GM12878 (cell line): ENCODE data around the gene PPEF1. TPM values are rescaled to one million over a fixed set of nuclear protein-coding genes. Genes with fewer than 3 reads are reported as not detected.

Experiments used
- ATAC-seq: fragments of 200-7000 bp; cut with Tn5 transposase; 3 replicates; pipeline ENCODE4 v1.9.1; 2020; ENCODE audit warnings: mild to moderate bottlenecking, moderate library complexity
- Bru-seq: library from RNA; stranded (reverse); fragments of 400-500 nt; gene quantifications from one replicate; lab custom pipeline; 2021; lab: Mats Ljungman, UMichigan
- BruChase-seq, 2 experiments: library from RNA; stranded (reverse); fragments of 400-500 nt; gene quantifications; one replicate each; lab custom pipeline; 2021; lab: Mats Ljungman, UMichigan
- BruUV-seq: library from RNA; stranded (reverse); fragments of 400-500 nt; replicated peaks from 2 replicates; lab custom pipeline; 2021; lab: Mats Ljungman, UMichigan
- CTCF ChIA-PET: fragments of 300-600 bp; sonication (Branson Sonifier 250); formaldehyde crosslinking; extraction: SDS; loops from one replicate; lab custom pipeline; 2021; ENCODE audit warnings: inconsistent platforms; lab: Yijun Ruan, JAX
- POLR2A ChIA-PET: fragments of 350-600 bp; formaldehyde crosslinking; extraction: SDS; loops from one replicate; lab custom pipeline; 2021; ENCODE audit warnings: inconsistent platforms; lab: Charles Lee
- RAD21 ChIA-PET: fragments of 300-600 bp; sonication (Branson Sonifier 250); formaldehyde crosslinking; loops from one replicate; lab custom pipeline; 2023; ENCODE audit warnings: antibody characterized with exemption; ENCODE audit not compliant: unreplicated experiment; lab: Charles Lee
- SMC1A ChIA-PET: fragments of 300-600 bp; sonication (Branson Sonifier 250); formaldehyde crosslinking; loops from one replicate; lab custom pipeline; 2023; ENCODE audit not compliant: unreplicated experiment, uncharacterized antibody; lab: Charles Lee
- DNase-seq: peaks from one replicate; pipeline ENCODE4 v3.0.0-alpha.2; 2011; ENCODE audit warnings: low read depth, low spot score
- FAIRE-seq: peaks from 3 replicates; lab custom pipeline; 2011; peaks lifted over from hg19 to GRCh38; lab: Jason Lieb, UNC
- H2AFZ ChIP-seq: 2 replicates; pipeline ENCODE4 v1.6.0; 2011; ENCODE audit warnings: low read depth, low read length, control low read depth; ENCODE audit not compliant: control insufficient read depth
- H3K27ac ChIP-seq: 2 replicates; pipeline ENCODE4 v1.5.1; 2011; ENCODE audit warnings: control low read depth; ENCODE audit not compliant: control insufficient read depth, insufficient read depth
- H3K27me3 ChIP-seq, 2 experiments: replicated peaks in 1 of 2; 2 replicates each; pipeline versions ENCODE4 v1.6.0 to v1.6.1; 2011; ENCODE audit warnings: low read length in 1 of 2; ENCODE audit not compliant: control insufficient read depth in 2 of 2, insufficient read depth in 2 of 2
- H3K36me3 ChIP-seq, 2 experiments: 2 replicates each; pipeline ENCODE4 v1.5.1; 2011; ENCODE audit warnings: low read length in 1 of 2; ENCODE audit not compliant: control insufficient read depth in 2 of 2, insufficient read depth in 2 of 2
- H3K4me1 ChIP-seq: 2 replicates; pipeline ENCODE4 v1.6.1; 2011; ENCODE audit warnings: mild to moderate bottlenecking, low read length, moderate library complexity, mixed read lengths; ENCODE audit not compliant: control insufficient read depth, insufficient read depth
- H3K4me2 ChIP-seq: 2 replicates; pipeline ENCODE4 v1.6.0; 2011; ENCODE audit warnings: control low read depth; ENCODE audit not compliant: control insufficient read depth, insufficient read depth
- H3K4me3 ChIP-seq: fragments of 200-600 bp; sonication (generic); 2 replicates; pipeline ENCODE4 v1.5.1; 2016
- H3K79me2 ChIP-seq: 2 replicates; pipeline ENCODE4 v1.6.0; 2011; ENCODE audit warnings: low read length; ENCODE audit not compliant: control insufficient read depth, insufficient read depth
- H3K9ac ChIP-seq: 2 replicates; pipeline ENCODE4 v1.8.0; 2011; ENCODE audit warnings: low read length, control low read depth, mixed read lengths; ENCODE audit not compliant: control insufficient read depth, insufficient read depth
- H3K9me3 ChIP-seq: replicated peaks from 3 replicates; pipeline ENCODE4 v1.5.1; 2011; ENCODE audit warnings: mild to moderate bottlenecking, low read length; ENCODE audit not compliant: control insufficient read depth, insufficient read depth
- H4K20me1 ChIP-seq: 2 replicates; pipeline ENCODE4 v1.6.0; 2011; ENCODE audit not compliant: control insufficient read depth, insufficient read depth
- RUNX3 ChIP-seq: IDR thresholded peaks from 2 replicates; pipeline ENCODE4 v1.6.1; 2012; ENCODE audit warnings: low read length, inconsistent platforms
- SMARCA5 ChIP-seq: fragments of 450-650 bp; IDR thresholded peaks from 2 replicates; pipeline ENCODE4 v1.6.1; 2017; ENCODE audit warnings: mild to moderate bottlenecking
- WGBS: methylation state at CpG from one replicate; pipeline ENCODE4 v1.1.6; 2016; ENCODE audit warnings: low lambda C conversion rate; ENCODE audit not compliant: insufficient replicate concordance, insufficient coverage; ENCODE audit errors: missing lambda C conversion rate; 5-methylcytosine and 5-hydroxymethylcytosine counted together
- in situ Hi-C: fragments of 300-500 bp; cut with MboI; formaldehyde crosslinking; loops from 9 replicates; pipeline ENCODE4 v1.14.3; 2018; ENCODE audit warnings: mixed read lengths
- intact Hi-C: fragments of 100-400 bp; cut with micrococcal nuclease; formaldehyde crosslinking; loops from one replicate; pipeline ENCODE4 v1.14.2; 2022; ENCODE audit not compliant: unreplicated experiment
- long read RNA-seq, 2 experiments: library from polyadenylated mRNA; unstranded; transcript quantifications; one replicate each; pipeline ENCODE4 v2.0.0, GENCODE V29; 2019 to 2020
- polyA minus RNA-seq, 3 experiments: library from RNA; depleted of rRNA, polyadenylated mRNA; stranded (reverse); fragments of >200 nt; gene quantifications; 2 replicates each; pipeline ENCODE4 v1.2.3, GENCODE V29; 2011
- polyA plus RNA-seq, 11 experiments: library from polyadenylated mRNA; depleted of rRNA in 4 of 11; unstranded in 6 of 11; stranded (reverse) in 5 of 11; fragments of >200 nt; fragmentation: Nextera tagmentation in 4 of 11; fragmentation: Illumina TruSeq in 1 of 11; extraction: Ambion mirVana in 4 of 11; extraction: Trizol in 1 of 11; gene quantifications; 1 replicate in 1 of 11; 2 replicates in 10 of 11; pipeline versions ENCODE4 v1.2.1 to v1.2.3, GENCODE V29; 2011 to 2016; ENCODE audit warnings: inconsistent platforms in 2 of 11, missing spikeins in 2 of 11, low read depth in 1 of 11
- total RNA-seq, 4 experiments: library from RNA; depleted of rRNA in 3 of 4; stranded (reverse); fragments of >200 nt in 3 of 4; fragmentation: Illumina TruSeq in 1 of 4; extraction: Trizol in 1 of 4; gene quantifications; 2 replicates each; pipeline versions ENCODE4 v1.2.1 to v1.2.3, GENCODE V29; 2013 to 2021

The PPEF1 gene
- 2.9 and 3.9 TPM in 2 replicates for total RNA-seq (2013; cell fraction: nucleolus; rRNA removed)
- total RNA-seq (2014; rRNA removed) (0.38 and 1.7 TPM in 2 replicates), total RNA-seq (2014; rRNA removed; fragmentation: Illumina TruSeq; extraction: Trizol) (0.49 and 0.74 TPM in 2 replicates), total RNA-seq (2021) (0.31 and 0.56 TPM in 2 replicates), polyA plus RNA-seq (2011; rRNA removed) (2.2 and 2.7 TPM in 2 replicates), polyA plus RNA-seq (2014; fragmentation: Illumina TruSeq; extraction: Trizol) (0.48 and 0.50 TPM in 2 replicates), polyA plus RNA-seq (2014; fragmentation: Nextera tagmentation; extraction: Ambion mirVana) (under 1 TPM; 0.24 to 0.26 TPM), polyA plus RNA-seq (2014; rRNA removed) (0.29 and 1.0 TPM in 2 replicates), polyA plus RNA-seq (2016; fragmentation: Nextera tagmentation; extraction: Ambion mirVana) (under 1 TPM; 0.58 to 0.84 TPM), polyA minus RNA-seq (2011; rRNA and poly(A)+ RNA removed) (0.98 and 1.4 TPM in 2 replicates), Bru-seq, nascent RNA (percentile 28 among the genes with signal in this experiment), BruChase-seq, experiment 1, labeled RNA remaining after a 6-hour chase (percentile 23 among the genes with signal in this experiment), BruChase-seq, experiment 2, labeled RNA remaining after a 2-hour chase (percentile 22 among the genes with signal in this experiment)
- 0.22 TPM for polyA plus RNA-seq (2011; ENCODE audit: low read depth)
- 0.69 and 0.76 TPM in 2 replicates for polyA plus RNA-seq (2011; cell fraction: cytosol; rRNA removed)
- polyA plus RNA-seq (2011; cell fraction: nucleus; rRNA removed) = 1.4 and 1.6 TPM in 2 replicates
- polyA plus RNA-seq (2012) = 0.20 and 0.39 TPM in 2 replicates
- 0.94 TPM in 1 of 2 replicates, not detected in the other for polyA minus RNA-seq (2011; cell fraction: cytosol; rRNA and poly(A)+ RNA removed)
- polyA minus RNA-seq (2011; cell fraction: nucleus; rRNA and poly(A)+ RNA removed) = 0.85 and 0.86 TPM in 2 replicates
- long read RNA-seq, experiment 1 = 0 reads
- long read RNA-seq, experiment 2, partial matches to known transcripts = 1 of 3 reads
- long read RNA-seq, experiment 2, other reads (novel, unspliced or antisense) = 2 of 3 reads

GRCh38 chrX:18707426-18708049 lies at the start of gene PPEF1:
Gene PPEF1, plus strand, starts transcription at chrX:18707645. Its CDS starts 136 bp downstream, at chrX:18707781.
- POLR2A ChIA-PET = interaction anchor here (1.5 kb wide), 1 partner anchor 16 kb away, joined by 3 read pairs; no protein-coding TSS in a partner anchor
- H2AFZ ChIP-seq = no peak within 1 kb of the TSS
- no peak for ATAC-seq
- DNase-seq = no peak
- no peak for FAIRE-seq
- RAD21 ChIA-PET = interaction anchor here (1.6 to 2.0 kb wide), 2 partner anchors 24 to 177 kb away, joined by 4 to 5 read pairs; no protein-coding TSS in a partner anchor
- no TSS peak for BruUV-seq
- no peaks in the 10 kb centered on the region for H3K4me1 ChIP-seq
- no peaks in the 10 kb centered on the region for H3K27me3 ChIP-seq
- CTCF ChIA-PET = no interaction called here
- H3K9me3 ChIP-seq = no peaks in the 10 kb centered on the region
- no peaks in the 10 kb centered on the region for H3K36me3 ChIP-seq
- no peak within 1 kb of the TSS for H3K27ac ChIP-seq
- in situ Hi-C loops = no loop called here
- H3K79me2 ChIP-seq = no peaks in the 10 kb centered on the region
- TF ChIP-seq SMARCA5 (no peak), RUNX3 (0 out of 2 replicates have a peak, but pooled peaks have one; percentile 17)
- no peak within 1 kb of the TSS for H3K4me3 ChIP-seq
- SMC1A ChIA-PET = interaction anchor here (0.5 to 1.2 kb wide), 3 partner anchors 28 to 642 kb away, joined by 3 read pairs; no protein-coding TSS in a partner anchor
- WGBS = 13% methylated on average over 8 of the region's 8 CpGs
- no peaks in the 10 kb centered on the region for H4K20me1 ChIP-seq
- H3K9ac ChIP-seq = no peak within 1 kb of the TSS
- H3K4me2 ChIP-seq = no peak within 1 kb of the TSS
- intact Hi-C loops = no loop called here
